ENCODE data around the gene SAFB.
"Not testable (repeated sequence)": the region's sequence is repeated elsewhere in the genome, so short reads cannot be mapped to it uniquely, and the experiment has no call there.

Gene SAFB

DNA sequence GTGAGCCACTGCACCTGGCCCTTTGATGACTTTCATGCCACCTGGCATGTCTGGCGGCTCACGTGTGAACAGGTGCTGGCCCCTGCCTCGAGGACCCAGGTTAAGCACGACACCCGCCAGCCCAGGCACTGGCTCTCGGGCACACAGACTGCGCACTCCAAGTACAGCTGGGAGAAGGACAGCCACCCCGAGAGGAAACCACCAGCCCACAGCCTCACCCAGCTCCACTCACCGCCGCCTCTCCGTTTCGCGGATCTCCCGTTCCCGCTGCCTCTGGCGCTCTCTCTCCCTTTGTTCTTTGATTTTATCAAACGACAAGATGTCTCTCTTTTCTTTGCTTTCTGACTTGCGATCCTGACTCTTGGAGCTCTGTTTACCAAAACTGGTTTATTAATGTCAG is 27.8 kb upstream of the SAFB start:
- DNase-seq (ENCODE audit: low read depth), result no peak

DNA sequence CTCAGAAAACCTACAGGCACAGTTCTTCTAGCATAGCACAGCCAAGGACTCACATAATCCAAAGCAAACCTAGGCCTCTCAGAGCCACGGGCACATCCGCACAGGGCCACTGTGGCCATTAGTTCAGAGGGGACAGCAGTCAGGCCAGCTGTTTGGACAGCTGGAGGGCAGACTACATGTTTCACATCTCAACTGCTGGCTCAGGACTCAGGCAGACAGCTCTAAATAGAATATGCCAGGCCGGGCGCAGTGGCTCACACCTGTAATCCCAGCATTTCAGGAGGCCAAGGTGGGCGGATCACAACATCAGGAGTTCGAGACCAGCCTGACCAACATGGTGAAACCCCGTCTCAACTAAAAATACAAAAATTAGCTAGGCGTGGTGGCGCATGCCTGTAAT is 27.1 kb upstream of the SAFB start:
- DNase-seq (ENCODE audit: low read depth), result no peak

DNA sequence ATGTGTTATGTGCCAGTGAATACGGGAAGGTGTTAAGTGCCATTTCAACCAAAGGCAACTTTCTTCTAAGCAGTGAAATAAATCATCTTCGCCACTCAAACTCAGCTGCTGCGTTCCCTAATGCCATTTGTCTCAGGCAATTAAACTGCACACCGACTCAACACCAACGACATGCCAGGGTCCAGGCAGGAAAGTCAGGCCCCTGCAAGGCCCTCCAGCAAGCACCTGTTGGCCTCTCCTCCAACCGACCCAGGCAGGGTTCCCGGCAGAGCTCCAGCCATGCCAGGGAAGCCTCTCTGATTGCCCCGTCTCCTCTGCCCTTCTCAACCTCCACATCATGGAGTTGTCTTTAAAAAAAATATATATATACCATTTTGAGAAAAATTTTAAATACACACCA is 22.1 kb upstream of the SAFB start:
- DNase-seq (ENCODE audit: low read depth), result no peak

DNA sequence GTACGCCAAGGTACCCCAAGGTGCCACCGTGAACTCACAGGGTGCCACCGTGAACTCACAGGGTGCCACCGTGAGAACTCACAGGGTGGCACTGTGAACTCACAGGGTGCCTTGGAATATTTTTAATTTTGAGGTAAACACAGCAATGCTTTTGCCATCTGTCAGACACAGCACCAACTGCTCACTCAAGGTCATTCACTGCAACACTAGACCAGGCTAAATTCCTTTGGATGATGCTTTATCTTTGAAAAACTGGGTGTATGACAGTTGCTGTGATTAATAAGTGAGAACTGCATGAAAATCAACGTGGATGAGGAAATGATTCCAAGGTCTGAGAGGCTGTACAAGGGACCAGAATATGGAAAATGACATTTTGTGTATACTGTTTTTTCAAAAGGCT is 19.3 kb upstream of the SAFB start:
- DNase-seq (ENCODE audit: low read depth), result no peak

DNA sequence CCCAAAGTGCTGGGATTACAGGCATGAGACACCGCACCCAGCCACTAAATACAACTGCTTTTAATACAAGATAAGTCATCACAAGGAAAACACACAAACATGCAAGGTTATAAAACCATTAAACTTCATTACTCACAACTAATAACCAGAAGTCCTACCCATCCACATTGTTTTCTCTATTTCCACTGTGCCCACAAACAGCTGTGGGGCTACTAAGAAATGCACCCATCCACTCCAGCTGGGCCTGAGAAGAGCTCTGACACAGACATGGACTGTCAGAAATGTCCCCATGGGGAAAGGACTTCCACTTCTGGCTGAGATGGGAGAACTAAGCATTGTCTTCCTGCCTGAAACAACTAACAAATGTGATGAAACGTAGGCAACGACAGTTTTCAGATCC is 17.5 kb upstream of the SAFB start:
- no peak for DNase-seq (ENCODE audit: low read depth)

DNA sequence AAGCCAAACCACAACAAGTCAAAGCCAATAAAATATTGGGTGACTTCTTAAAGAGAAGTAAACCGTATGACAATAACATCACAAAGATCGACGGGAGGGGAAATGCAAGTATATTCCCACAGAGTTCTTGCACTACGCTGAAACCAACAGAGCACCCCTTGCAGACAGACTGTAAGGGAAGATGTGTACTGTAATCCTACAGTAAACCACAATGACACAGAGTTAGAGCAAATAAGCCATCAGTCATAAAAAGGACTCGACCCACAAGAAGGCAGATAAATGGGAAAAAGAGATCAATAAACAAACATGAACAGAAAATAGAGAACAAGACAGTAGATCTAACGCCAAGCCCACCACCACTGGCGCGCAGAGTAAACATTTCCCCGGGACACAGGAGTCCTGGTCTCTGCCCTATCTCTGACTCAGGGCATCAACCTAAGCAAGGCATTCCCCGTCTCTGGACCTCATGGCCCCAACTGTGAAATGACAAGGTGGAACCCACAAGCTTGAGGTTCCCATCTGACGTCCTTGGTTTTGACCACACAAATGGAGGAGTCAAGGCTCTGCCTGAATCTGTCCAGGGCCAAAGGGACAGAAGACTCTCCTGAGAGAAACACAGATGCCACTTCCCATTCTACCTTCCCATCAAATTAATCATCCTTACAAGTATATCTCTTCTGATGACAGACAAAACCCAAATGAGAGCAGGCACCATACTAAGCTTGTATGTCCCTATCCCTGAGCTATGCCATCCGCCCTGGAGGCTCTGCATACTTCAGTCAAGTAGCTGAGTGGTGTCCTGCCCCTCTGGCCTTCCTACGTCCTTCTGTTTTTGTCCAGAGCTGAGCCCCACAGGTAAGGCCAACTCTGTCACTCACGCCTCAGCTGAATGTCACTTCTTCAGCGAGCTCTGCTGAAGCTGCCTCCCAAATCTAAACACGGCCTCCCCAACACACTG is 15.3 kb upstream of the SAFB start:
- DNase-seq (ENCODE audit: low read depth), result no peak

DNA sequence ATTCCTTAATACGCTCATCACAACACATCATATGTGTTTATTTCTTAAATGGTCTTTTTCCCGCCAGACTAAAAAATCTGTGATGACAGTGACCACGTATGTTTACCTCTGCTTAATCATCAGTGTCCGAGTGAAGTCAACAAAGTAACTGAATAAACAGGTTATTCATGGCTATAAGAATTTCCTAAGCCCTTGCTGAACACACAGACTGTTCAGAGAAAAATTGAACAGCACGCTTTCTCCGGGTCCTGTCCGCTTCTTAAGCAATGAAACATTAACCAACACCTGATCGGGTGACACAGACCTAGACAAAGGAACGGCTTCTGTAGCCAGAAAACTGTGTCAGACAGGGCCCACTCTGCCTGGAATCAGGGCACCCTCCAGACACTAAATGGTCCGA is 14.6 kb upstream of the SAFB start:
- no peak for DNase-seq (ENCODE audit: low read depth)

DNA sequence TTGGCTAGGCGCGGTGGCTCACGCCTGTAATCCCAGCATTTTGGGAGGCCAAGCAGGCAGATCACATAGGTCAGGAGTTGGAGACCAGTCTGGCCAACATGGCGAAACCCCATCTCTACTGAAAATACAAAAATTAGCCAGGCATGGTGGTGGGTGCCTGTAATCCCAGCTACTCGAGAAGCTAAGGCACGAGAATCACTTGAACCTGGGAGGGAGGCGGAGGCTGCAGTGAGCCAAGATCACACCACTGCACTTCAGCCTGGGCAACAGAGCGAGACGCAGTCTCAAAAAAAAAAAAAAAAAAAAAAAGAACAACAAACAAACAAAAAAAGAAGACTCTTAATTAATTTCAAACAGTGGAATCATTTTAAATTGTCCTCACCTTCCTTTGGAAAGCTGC is 14.1 kb upstream of the SAFB start:
- not testable (repeated sequence) for DNase-seq (ENCODE audit: low read depth)

DNA sequence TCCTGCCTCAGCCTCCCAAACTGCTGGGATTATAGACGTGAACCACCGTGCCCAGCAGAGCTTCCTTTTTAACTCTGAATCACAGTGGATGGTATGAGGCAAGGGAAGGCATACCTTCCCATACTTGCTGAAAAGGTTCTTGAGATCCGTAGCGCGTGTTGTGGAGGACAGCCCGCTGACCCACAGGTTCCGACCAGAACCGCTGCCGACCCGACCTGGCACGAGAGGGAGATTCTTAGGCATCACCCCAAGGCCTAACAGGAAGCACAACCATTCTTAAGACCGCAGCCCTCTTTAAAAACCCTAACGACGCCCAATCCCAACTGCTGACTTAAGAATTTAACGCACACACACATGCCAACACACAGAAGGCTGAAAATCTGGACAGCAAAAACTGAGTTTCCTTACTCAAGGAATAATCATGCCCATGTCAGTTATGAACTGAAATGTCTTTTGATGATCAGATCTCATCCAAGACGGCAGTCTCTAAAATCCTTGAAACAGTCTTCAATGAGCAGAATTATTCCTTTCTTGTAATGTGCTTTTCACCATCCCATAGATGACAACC is 12.9 kb upstream of the SAFB start:
- no peak for DNase-seq (ENCODE audit: low read depth)

DNA sequence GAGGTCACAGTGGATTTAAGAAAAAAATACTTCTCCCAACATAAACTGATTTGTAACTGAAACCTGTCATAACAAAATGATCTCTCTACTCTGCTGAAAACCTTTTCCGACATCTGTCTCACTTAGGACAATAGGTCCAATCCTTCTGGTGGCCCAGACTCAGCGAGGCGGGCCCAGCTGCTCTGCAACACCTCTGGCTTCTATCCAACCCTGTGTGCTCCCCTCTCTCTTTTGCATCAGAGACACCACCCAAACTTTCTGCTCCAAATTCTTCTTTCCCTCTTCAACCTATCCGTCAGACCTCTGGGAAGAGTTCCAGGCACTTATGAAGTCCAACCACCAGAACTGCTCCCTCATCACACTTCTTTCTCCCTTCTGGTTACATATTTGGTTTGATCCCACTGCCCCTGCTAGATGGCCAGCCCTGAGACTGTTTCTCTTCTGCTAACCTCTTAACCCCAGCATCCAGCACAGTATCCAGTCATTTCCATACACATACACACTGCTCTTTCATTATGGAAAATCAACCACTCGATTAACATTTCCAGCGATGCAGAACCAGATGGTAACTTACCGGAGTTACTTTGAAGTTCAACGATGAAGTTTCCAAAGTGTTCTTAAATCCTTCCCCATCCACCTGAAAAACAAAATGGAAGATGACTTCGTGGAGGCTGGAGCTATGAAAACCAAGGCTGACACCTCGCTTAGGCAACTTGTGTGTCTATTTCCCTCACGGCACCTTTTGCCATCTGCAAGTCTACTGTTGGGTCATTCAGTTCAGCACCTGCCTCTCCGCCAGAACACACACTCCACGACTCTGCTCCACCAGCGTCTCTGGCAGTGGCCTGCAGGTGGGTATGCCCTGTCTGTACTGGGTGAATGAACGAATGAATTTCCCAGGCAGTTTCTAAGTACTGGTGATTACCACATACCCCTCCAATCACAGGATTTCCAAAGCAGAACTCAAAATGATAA is 9.7 kb upstream of the SAFB start:
- DNase-seq (ENCODE audit: low read depth), result no peak

DNA sequence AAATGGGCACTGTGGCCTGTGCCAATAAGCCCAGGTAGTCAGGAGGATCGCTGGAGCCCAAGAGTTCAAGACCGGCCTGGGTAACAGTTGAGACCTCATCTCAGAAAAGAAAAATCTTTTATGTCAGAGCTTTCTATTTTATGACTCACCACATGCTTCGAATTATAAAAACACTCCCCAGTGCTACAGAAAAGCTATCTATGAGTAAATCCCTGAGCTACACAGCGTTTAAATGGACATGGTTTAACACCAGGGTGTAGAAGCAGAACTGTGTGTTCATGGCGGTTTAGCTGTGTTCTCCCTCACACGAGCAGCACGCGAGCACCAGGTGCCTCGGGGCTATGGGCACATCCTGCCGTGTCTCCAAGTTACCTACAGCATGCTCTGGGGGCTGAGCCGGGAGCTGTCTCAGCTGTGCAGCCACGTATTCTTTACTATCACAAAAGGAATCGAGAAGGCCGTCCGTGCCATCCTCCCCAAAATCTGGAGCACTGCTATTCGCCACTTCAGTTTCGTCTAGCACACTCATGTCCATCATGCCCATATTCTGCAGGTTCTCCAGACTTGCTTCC is 7.0 kb upstream of the SAFB start:
- DNase-seq (ENCODE audit: low read depth), result no peak

DNA sequence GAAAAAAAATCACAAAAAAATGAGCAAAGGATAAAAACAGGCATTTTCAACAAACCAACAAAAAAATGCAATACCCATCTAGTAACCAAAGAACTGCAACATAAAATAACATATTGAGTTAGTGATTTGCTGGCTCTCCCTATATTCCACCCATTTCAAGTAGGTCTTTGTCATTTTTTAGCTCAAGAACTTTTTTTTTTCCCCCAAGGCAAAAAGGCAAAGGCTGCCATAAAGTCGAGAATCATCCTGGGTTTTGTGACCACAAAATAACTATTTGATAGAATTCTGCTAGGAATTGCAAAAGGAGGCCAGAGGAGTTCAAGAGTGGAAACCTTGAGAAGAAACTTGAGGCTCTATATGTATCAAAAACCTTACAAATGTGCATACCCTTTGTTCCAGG is 5.8 kb upstream of the SAFB start:
- no peak for DNase-seq (ENCODE audit: low read depth)

DNA sequence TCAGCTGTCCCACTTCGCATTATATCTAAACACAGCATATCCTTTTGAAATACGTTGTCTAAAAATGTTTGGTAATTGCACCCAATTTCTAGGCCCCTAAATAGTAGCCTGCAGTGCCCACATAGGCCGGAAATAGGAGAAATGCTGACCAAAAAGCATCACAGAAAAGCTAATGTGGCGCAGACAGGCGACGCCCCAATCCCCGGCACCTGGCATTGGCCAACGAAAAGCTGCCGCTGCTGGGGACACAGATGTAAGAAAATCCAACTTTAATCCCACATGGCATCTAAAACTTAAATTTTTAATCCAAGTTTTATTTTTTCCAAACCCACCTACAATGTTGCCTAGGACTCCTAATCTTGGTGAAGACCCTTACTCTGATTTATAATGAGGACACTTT is 4.3 kb upstream of the SAFB start:
- DNase-seq (ENCODE audit: low read depth), result no peak

DNA sequence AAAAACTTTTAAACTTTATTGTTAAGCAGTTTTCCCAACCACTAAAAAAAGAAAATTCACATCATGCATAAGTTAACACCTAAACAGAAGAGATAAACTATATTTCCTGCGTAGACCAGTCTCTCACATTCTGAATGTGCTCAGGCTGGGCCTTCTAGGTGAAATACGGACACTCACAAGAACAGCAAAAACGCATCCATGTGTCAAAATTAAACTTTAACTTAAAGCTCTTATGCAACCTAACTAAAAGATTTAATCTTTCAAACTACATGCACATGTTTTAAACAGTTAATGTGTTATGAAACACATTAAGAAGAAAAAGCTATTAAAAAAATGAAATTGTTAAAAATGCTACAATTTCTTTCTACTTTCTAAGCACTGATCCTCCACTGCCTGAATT is 2.9 kb upstream of the SAFB start:
- DNase-seq (ENCODE audit: low read depth), result no peak

DNA sequence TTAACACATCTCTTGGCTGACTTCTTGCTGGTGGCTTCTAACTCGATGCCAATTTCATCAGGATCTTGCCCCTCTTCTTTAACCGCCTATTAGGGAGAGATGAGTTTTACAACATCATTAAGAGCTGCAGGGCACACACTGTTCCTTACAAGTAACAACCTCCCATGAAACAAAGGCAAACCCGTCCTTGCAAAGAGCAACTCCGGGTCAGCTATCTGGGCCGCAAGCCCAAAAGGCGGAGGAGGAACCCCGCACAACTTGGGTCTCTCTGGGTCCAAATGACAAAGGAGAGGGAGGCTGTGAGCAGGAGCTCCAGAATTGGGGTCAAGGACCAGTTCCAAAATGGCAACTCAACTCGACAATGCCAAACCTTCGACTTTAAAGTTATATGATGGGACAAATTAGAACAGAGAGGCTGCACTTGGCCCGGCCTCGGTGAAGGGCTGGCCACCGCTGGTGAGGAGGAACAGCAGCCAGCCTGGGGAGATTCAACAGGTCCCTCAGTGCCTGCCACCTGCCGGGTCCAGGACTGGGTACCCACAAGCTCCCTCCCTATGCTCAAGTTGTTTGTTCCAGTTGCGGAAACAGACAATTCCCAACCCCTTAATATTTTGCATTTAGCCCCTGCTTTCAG is 1.5 kb upstream of the SAFB start:
- DNase-seq (ENCODE audit: low read depth), result no peak

DNA sequence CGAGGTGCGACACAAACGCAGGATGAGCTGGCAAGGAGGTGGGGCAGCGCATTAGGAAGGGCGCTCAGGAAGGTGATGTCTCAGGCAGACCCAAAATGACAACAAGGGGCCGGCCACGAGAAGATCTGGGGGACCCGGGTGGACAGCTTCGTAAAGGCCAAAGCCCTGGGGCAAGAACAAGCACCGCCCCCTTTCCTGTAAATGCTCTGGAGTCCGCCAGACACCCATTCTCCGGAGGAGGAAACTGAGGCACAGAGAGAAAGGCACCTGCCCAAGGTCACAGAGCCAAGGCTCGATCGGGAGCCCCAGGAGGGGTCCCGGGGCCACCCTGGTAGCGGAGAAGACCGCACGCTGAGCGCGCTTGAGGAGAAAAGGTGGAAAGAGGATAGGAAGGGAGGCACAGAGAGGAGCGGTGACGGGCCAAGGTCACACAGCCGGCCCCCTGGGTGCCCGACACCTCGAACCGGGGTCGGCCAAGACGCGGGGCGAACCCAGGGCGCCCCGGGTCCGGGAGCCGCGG is 878 bp upstream of the SAFB start:
- DNase-seq (ENCODE audit: low read depth), result no peak

DNA sequence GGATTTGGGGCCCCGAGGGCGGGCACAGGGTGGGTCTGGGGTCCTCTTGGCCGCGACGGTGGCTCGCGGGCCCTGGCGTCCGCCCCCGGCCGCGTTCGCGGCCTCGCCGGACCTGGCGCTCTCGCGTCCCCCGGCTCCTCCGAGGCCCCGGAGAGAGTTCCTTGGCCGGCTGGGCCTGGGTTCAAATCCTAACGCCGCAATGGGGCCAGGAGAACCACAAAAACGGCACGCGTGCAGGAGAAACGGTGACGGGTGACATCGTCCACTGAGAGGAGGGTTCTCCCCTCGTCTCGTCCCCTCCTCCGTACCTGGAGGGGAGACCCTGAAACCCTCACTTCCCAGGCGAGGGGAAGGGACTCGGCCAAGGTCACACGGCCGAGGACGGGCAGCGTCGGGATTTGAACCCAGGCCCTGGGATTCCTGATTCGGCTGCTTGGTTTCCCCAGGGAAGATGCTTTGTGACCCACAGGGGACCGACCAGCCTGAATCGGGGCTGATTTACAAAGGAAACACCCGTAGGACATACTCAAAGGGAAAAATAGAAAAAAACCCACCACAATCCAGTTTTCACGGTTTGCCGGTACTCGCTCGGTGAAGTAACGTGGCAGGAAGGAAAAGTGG is 624 bp downstream of the SAFB start:
- no peak for DNase-seq (ENCODE audit: low read depth)

DNA sequence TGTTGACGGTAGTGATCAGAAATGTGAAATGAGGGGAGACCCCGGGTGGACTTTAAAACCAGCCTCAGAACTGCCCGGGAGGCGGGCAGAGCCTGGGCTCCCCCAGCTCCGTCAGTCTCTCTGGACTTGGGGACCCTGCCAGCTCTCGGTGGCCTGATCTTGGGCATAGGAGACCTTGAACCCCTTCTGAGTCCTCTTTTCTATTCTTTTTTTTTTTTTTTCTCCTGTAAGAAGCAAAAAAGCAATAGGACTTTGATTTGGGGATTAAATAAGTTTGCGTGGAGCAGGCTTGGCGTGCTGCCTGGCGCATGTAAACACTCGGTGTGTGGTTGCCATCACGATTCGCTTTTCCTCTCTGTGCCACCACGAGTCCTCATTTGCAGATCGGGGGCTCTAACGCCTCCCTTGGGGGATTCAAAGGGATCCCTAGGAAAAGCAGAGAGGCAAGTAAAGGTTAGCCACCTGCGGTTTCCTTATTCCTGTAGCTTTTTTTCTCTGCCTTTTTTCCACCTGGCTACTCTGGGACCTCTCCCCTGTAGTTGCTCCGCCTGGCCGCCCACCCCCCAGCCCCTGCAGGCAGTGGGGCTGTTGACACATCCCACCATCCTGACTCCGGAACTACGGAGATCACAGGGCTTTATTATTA is 1.3 kb downstream of the SAFB start:
- DNase-seq (ENCODE audit: low read depth), result no peak

DNA sequence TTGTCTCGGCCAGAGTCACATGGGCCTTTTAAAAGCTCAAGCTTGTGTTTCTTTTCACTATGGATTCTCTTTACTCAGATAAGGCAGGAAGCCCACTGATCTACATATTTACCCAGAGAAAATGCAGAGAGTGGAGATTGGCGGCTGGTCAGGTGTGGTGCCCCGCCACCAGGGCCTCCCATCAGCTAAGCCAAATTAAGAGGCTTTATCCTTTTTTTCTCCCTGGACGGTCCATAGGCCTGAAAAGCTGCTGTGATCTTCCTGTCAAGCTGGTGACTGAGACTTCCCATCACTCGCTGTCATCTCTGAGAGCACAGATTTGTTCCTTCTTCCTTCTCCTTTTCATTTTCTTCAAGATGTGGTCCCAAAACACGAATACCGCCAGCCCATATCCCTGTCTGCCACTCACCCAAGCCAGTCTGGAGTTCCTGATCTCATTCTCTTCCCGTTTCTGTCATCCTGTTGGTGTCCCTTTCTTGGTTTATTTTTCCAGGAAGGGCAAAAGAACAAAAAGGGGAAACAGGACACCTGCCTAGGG is 1.9 kb downstream of the SAFB start:
- DNase-seq (ENCODE audit: low read depth), result no peak

DNA sequence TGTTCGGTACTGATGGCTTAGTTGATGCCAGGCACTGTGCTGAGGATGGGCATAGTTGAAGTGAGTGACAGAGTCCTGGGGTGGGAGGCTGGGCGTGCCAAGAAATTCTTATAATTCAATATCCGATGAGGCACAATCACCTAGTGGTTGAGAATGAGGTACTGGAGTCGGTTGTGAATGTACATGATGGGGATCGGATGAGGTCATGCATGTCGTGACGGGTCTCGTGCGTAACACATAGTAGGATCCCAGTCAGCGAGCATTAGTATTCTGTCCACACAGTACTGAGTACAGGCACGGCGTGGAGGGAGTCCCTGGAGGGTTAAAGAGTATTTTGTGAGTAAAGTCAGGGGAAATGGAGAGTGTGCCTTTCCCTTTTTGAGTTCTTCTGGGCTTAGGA is 2.8 kb downstream of the SAFB start:
- DNase-seq (ENCODE audit: low read depth), result no peak
